IMR-90 (cell line): Measurements from ENCODE around the gene TEPSIN. TPM values are rescaled to one million over a fixed set of nuclear protein-coding genes. Genes with fewer than 3 reads are reported as not detected.

ENCODE experiments used
- ATAC-seq: fragments of 200-7000 bp; cut with Tn5 transposase; 2 replicates; pipeline ENCODE4 v1.9.1; 2020; ENCODE audit warnings: low read depth, mild to moderate bottlenecking, moderate library complexity
- BruUV-seq: library from RNA; stranded (reverse); fragments of 400-500 nt; replicated peaks from 2 replicates; lab custom pipeline; 2021; lab: Mats Ljungman, UMichigan
- CTCF ChIA-PET: fragments of 300-600 bp; formaldehyde crosslinking; extraction: SDS; loops from one replicate; lab custom pipeline; 2021; ENCODE audit warnings: antibody characterized with exemption; lab: Yijun Ruan, JAX
- POLR2A ChIA-PET: fragments of 300-600 bp; sonication (Branson Sonifier 250); formaldehyde crosslinking; loops from one replicate; lab custom pipeline; 2022; ENCODE audit warnings: antibody characterized with exemption; ENCODE audit not compliant: unreplicated experiment; lab: Charles Lee
- DNase-seq: peaks from one replicate; pipeline ENCODE4 v3.0.0; 2013
- H2AFZ ChIP-seq: replicated peaks from 2 replicates; pipeline ENCODE3; 2013; ENCODE audit warnings: low read length, mild to moderate bottlenecking; ENCODE audit not compliant: poor library complexity
- H2AK5ac ChIP-seq: 2 replicates; pipeline ENCODE4 v1.6.1; 2013; ENCODE audit warnings: low read depth, low read length, inconsistent platforms
- H2AK9ac ChIP-seq: replicated peaks from 2 replicates; pipeline ENCODE3; 2013; ENCODE audit warnings: mild to moderate bottlenecking, low read depth, low read length, moderate library complexity; ENCODE audit not compliant: poor library complexity
- H2BK120ac ChIP-seq: 2 replicates; pipeline ENCODE4 v1.6.1; 2013; ENCODE audit warnings: low read depth, low read length, inconsistent platforms
- H2BK15ac ChIP-seq: 3 replicates; pipeline ENCODE4 v1.6.1; 2013; ENCODE audit warnings: low read depth, low read length, inconsistent platforms
- H2BK20ac ChIP-seq: 2 replicates; pipeline ENCODE4 v1.6.1; 2013; ENCODE audit warnings: low read depth, mild to moderate bottlenecking, inconsistent platforms, low read length, moderate library complexity
- H2BK5ac ChIP-seq: 2 replicates; pipeline ENCODE4 v1.6.1; 2013; ENCODE audit warnings: mild to moderate bottlenecking, low read depth, low read length, inconsistent platforms; ENCODE audit not compliant: poor library complexity, severe bottlenecking
- H3K14ac ChIP-seq: replicated peaks from 2 replicates; pipeline ENCODE4 v1.6.1; 2013; ENCODE audit warnings: low read depth, low read length, inconsistent platforms
- H3K18ac ChIP-seq: 2 replicates; pipeline ENCODE4 v1.6.1; 2013; ENCODE audit warnings: low read depth, low read length, control low read depth
- H3K23ac ChIP-seq: 2 replicates; pipeline ENCODE4 v1.6.1; 2013; ENCODE audit warnings: low read depth, low read length, inconsistent platforms
- H3K27ac ChIP-seq: 2 replicates; pipeline ENCODE4 v1.5.1; 2013; ENCODE audit warnings: mild to moderate bottlenecking, control low read depth, low read length; ENCODE audit not compliant: insufficient read depth
- H3K27me3 ChIP-seq: 2 replicates; pipeline ENCODE4 v1.6.1; 2013; ENCODE audit warnings: low read length; ENCODE audit not compliant: control insufficient read depth, insufficient read depth
- H3K36me3 ChIP-seq: 2 replicates; pipeline ENCODE4 v1.6.1; 2013; ENCODE audit warnings: low read length, mixed read lengths; ENCODE audit not compliant: control insufficient read depth, insufficient read depth
- H3K4ac ChIP-seq: 2 replicates; pipeline ENCODE4 v1.6.1; 2013; ENCODE audit warnings: low read depth, low read length, inconsistent platforms
- H3K4me1 ChIP-seq: 2 replicates; pipeline ENCODE4 v1.6.1; 2013; ENCODE audit warnings: low read length, mixed read lengths; ENCODE audit not compliant: control insufficient read depth, insufficient read depth
- H3K4me2 ChIP-seq: 2 replicates; pipeline ENCODE4 v1.6.1; 2013; ENCODE audit warnings: low read depth, mild to moderate bottlenecking, control low read depth, low read length, moderate library complexity
- H3K4me3 ChIP-seq: 2 replicates; pipeline ENCODE4 v1.5.1; 2013; ENCODE audit warnings: low read depth, mild to moderate bottlenecking, control low read depth, low read length, moderate library complexity; ENCODE audit not compliant: insufficient read depth
- H3K56ac ChIP-seq: 2 replicates; pipeline ENCODE4 v1.6.1; 2013; ENCODE audit warnings: low read length, inconsistent platforms; ENCODE audit not compliant: insufficient read depth; ENCODE audit errors: extremely low read depth
- H3K79me1 ChIP-seq, 2 experiments: 2 replicates each; pipeline ENCODE4 v1.6.1; 2013; ENCODE audit warnings: low read length in 2 of 2, inconsistent platforms in 1 of 2, low read depth in 1 of 2
- H3K9ac ChIP-seq: 2 replicates; pipeline ENCODE4 v1.6.1; 2013; ENCODE audit warnings: low read depth, low read length, control low read depth
- H3K9me1 ChIP-seq: 2 replicates; pipeline ENCODE4 v1.6.1; 2013; ENCODE audit warnings: low read length, inconsistent platforms; ENCODE audit not compliant: insufficient read depth
- H3K9me3 ChIP-seq: 2 replicates; pipeline ENCODE4 v1.6.1; 2013; ENCODE audit warnings: low read length; ENCODE audit not compliant: control insufficient read depth, insufficient read depth
- H4K20me1 ChIP-seq: 2 replicates; pipeline ENCODE4 v1.6.1; 2013; ENCODE audit warnings: low read length, inconsistent platforms; ENCODE audit not compliant: insufficient read depth
- H4K5ac ChIP-seq: 2 replicates; pipeline ENCODE4 v1.6.1; 2013; ENCODE audit warnings: mild to moderate bottlenecking, low read depth, low read length, control low read depth
- H4K8ac ChIP-seq, 2 experiments: 2 replicates each; pipeline ENCODE4 v1.6.1; 2013; ENCODE audit warnings: low read depth in 2 of 2, low read length in 2 of 2, control low read depth in 1 of 2, inconsistent platforms in 1 of 2
- H4K91ac ChIP-seq: 2 replicates; pipeline ENCODE4 v1.6.1; 2013; ENCODE audit warnings: low read depth, low read length, inconsistent platforms; ENCODE audit not compliant: insufficient read depth
- CEBPB ChIP-seq: IDR thresholded peaks from 2 replicates; pipeline ENCODE4 v1.6.1; 2012; ENCODE audit warnings: low read depth, low read length, improper control_type of control experiment
- MAZ ChIP-seq: IDR thresholded peaks from 2 replicates; pipeline ENCODE4 v1.6.1; 2012; ENCODE audit warnings: low read depth, mild to moderate bottlenecking, low read length, improper control_type of control experiment, moderate library complexity, borderline replicate concordance
- POLR2A ChIP-seq: IDR thresholded peaks from 2 replicates; pipeline ENCODE4 v1.6.1; 2012; ENCODE audit warnings: mild to moderate bottlenecking, low read depth, low read length
- SMC3 ChIP-seq: fragments of 150-350 bp; IDR thresholded peaks from 2 replicates; pipeline ENCODE4 v1.6.1; 2016; ENCODE audit warnings: low read depth, mild to moderate bottlenecking, antibody characterized with exemption, low read length, moderate library complexity
- WGBS, 2 experiments: methylation state at CpG; one replicate each; pipeline versions ENCODE4 v1.1.5 to v1.1.7; 2013; ENCODE audit warnings: missing lambda C conversion rate in 2 of 2; ENCODE audit not compliant: insufficient read length in 1 of 2; ENCODE audit errors: extremely low coverage in 2 of 2; 5-methylcytosine and 5-hydroxymethylcytosine counted together
- dilution Hi-C: fragments of 300-500 bp; cut with HindIII; formaldehyde crosslinking; loops from one replicate; pipeline ENCODE4 v1.14.3; 2018; ENCODE audit warnings: low sequenced_read_pairs; ENCODE audit not compliant: unreplicated experiment
- in situ Hi-C: fragments of 300-500 bp; cut with MboI; formaldehyde crosslinking; loops from 3 replicates; pipeline ENCODE4 v1.14.3; 2019; ENCODE audit warnings: low sequenced_read_pairs, inconsistent platforms, mixed read lengths
- intact Hi-C: fragments of 100-400 bp; cut with micrococcal nuclease; formaldehyde crosslinking; loops from 2 replicates; pipeline ENCODE4 v1.10.0; 2022
- polyA plus RNA-seq, 3 experiments: library from polyadenylated mRNA; depleted of rRNA; stranded (reverse); fragments of >200 nt; gene quantifications; 2 replicates each; pipeline ENCODE4 v1.2.3, GENCODE V29; 2012; ENCODE audit warnings: low replicate concordance in 1 of 3
- total RNA-seq: library from RNA; depleted of rRNA; stranded (reverse); fragments of >200 nt; gene quantifications from 2 replicates; pipeline ENCODE4 v1.2.3, GENCODE V29; 2012
- TF ChIP-seq, protein P1 (sequence below): fragments of 150-350 bp; IDR thresholded peaks from 2 replicates; pipeline ENCODE4 v1.6.1; 2016; ENCODE audit warnings: low read depth, mild to moderate bottlenecking, low read length, moderate library complexity, borderline replicate concordance

TEPSIN gene
- total and polyA plus RNA-seq, 2 of the 4 experiments (the other 2 are of a cell fraction) = 3.2 to 28.1 TPM

DNA sequence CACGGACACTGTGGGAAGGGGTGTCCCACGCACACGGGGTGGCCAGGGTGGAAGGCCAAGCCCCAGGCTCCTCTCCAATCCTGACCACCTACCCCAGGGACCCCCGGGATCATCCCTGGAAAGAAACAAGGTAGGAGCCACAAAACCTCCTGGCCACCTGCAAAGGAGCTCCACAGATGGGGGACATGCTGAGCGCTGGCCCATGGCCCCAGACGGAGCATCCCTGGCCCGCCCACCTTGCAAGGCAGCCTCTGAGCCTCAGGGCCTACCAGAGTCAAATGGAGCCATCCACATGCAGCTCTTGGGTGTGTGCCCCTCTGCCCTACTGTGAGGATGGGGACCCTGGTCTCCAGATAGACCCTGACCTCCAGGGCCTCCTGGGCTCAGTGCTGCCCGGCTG, 40.0 kb upstream of the TEPSIN start:
- peak overlapping the region; percentile 24 for H2AK9ac ChIP-seq
- H2BK15ac ChIP-seq = no peak overlapping the region
- no peak overlapping the region for H2AFZ ChIP-seq
- ChIA-PET POLR2A (no interaction called here), CTCF (no interaction called here)
- no peak overlapping the region for H3K14ac ChIP-seq
- no peak overlapping the region for H4K91ac ChIP-seq
- H3K9me3 ChIP-seq = no peaks in the 10 kb centered on the region
- H4K5ac ChIP-seq = no peak overlapping the region
- no peak for ATAC-seq
- H2AK5ac ChIP-seq = no peak overlapping the region
- H3K79me1 ChIP-seq = peaks cover 7 to 46% of the 10 kb centered on the region in 2 experiments
- intact Hi-C loops = no loop called here
- in situ Hi-C loops = no loop called here
- WGBS, 2 experiments = 100% methylated on average over 3 of the region's 8 CpGs; no CpG with 5 or more reads in 1 of the 2 experiments
- H3K36me3 ChIP-seq = peaks cover 50% of the 10 kb centered on the region
- no peak overlapping the region for H3K4me2 ChIP-seq
- peaks cover 11% of the 10 kb centered on the region for H3K4me1 ChIP-seq
- H3K4me3 ChIP-seq = no peak overlapping the region
- TF ChIP-seq, protein P1, sequence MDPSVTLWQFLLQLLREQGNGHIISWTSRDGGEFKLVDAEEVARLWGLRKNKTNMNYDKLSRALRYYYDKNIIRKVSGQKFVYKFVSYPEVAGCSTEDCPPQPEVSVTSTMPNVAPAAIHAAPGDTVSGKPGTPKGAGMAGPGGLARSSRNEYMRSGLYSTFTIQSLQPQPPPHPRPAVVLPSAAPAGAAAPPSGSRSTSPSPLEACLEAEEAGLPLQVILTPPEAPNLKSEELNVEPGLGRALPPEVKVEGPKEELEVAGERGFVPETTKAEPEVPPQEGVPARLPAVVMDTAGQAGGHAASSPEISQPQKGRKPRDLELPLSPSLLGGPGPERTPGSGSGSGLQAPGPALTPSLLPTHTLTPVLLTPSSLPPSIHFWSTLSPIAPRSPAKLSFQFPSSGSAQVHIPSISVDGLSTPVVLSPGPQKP = no peak
- no peak for TF ChIP-seq SMC3
- TF ChIP-seq POLR2A = no peak
- TF ChIP-seq CEBPB = no peak
- no peak for TF ChIP-seq MAZ
- no peak for DNase-seq
- peak overlapping the region; percentile 53; the same call in 1 of the 2 replicates for H3K23ac ChIP-seq
- no peak overlapping the region; the same call in 1 of the 2 replicates for H3K27ac ChIP-seq
- no peak overlapping the region for H3K18ac ChIP-seq
- no peak overlapping the region for H3K9ac ChIP-seq
- no peak overlapping the region for H3K56ac ChIP-seq
- H2BK120ac ChIP-seq = no peak overlapping the region
- H3K4ac ChIP-seq = peak overlapping the region; percentile 45; the same call in 1 of the 2 replicates
- no peak overlapping the region for H2BK20ac ChIP-seq
- H4K20me1 ChIP-seq = peaks cover 22% of the 10 kb centered on the region
- H4K8ac ChIP-seq = no peak overlapping the region
- no peak overlapping the region for H2BK5ac ChIP-seq
- dilution Hi-C loops = no loop called here
- no peaks in the 10 kb centered on the region for H3K9me1 ChIP-seq
- H3K27me3 ChIP-seq = no peaks in the 10 kb centered on the region
- BruUV-seq = no TSS peak
